MM.1S (cell line): Measurements from ENCODE around the gene SRSF3.

Experiments used
- EZH2 ChIP-seq: fragments of 300-600 bp; sonication (generic); optimal IDR thresholded peaks from 2 replicates; pipeline ENCODE3; 2017; ENCODE audit warnings: low read depth, mild to moderate bottlenecking, antibody characterized with exemption, low read length, mixed read lengths
- EZH2phosphoT487 ChIP-seq: fragments of 300-600 bp; sonication (generic); IDR thresholded peaks from 2 replicates; pipeline ENCODE4 v1.6.1; 2018; ENCODE audit warnings: antibody characterized with exemption, low read length
- TF ChIP-seq, protein P1 (sequence below): fragments of 300-600 bp; sonication (generic); IDR thresholded peaks from 2 replicates; pipeline ENCODE4 v1.5.1; 2016; ENCODE audit warnings: antibody characterized with exemption, low read length, mixed read lengths

DNA sequence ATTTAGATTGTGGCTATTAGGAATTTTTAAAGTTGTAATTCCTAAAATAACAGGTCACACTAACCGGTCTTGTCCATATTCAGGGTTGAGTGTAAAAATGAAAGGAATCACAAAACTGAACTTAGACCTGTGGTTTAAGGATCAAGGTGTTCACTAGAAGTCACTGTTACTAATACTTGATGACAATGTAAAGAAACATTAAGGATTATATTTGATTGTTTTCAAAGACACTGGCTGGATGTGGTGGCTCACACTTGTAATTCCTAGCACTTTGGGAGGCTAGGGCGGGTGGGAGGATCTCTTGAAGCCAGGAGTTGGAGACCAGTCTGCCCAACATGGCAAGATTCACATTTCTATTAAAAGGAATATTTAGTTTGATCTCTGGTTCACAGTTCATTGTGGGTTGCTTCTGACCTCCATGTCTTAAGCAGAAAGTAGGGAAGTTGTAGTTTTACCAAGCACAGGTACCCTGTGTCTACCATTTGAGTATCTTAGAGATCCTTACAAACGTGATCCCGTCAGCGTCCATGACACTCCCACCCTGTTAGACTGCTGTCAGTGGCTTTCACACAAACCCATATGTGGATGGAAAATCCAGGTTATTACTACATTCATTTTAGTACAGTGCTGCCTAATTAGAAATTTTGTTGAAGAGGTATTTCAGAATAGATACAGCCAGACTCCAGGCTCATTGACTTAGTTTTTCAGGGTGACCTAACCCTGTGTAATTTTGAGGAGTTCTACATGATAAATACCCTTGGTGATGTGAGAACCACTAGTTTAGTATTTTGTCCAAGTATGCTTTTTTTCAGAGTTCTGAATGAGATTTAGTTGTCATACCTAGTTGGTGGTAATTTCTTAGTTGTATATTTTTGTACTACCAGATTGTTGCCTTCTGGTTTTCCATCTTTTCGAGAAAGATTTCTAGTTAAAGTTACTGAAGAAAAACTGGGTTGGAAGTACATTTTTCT, 10.2 kb downstream of the SRSF3 start:
- TF ChIP-seq EZH2phosphoT487 (no peak), EZH2 (no peak)
- TF ChIP-seq, protein P1, sequence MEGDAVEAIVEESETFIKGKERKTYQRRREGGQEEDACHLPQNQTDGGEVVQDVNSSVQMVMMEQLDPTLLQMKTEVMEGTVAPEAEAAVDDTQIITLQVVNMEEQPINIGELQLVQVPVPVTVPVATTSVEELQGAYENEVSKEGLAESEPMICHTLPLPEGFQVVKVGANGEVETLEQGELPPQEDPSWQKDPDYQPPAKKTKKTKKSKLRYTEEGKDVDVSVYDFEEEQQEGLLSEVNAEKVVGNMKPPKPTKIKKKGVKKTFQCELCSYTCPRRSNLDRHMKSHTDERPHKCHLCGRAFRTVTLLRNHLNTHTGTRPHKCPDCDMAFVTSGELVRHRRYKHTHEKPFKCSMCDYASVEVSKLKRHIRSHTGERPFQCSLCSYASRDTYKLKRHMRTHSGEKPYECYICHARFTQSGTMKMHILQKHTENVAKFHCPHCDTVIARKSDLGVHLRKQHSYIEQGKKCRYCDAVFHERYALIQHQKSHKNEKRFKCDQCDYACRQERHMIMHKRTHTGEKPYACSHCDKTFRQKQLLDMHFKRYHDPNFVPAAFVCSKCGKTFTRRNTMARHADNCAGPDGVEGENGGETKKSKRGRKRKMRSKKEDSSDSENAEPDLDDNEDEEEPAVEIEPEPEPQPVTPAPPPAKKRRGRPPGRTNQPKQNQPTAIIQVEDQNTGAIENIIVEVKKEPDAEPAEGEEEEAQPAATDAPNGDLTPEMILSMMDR, result no peak
